ENCODE data around the gene NAA80. TPM values are rescaled to one million over a fixed set of nuclear protein-coding genes. Genes with fewer than 3 reads are reported as not detected.
"Not testable (repeated sequence)": the region's sequence is repeated elsewhere in the genome, so short reads cannot be mapped to it uniquely, and the experiment has no call there.

Gene NAA80
- total RNA-seq, 2 donors from 2014 or later: 6.7 to 10.0 TPM

- no peaks in the 10 kb centered on the region for H3K36me3 ChIP-seq
- peaks cover 9% of the 10 kb centered on the region for H3K27me3 ChIP-seq
- peak; percentile 79 for DNase-seq
- peak; percentile 73 for TF ChIP-seq CTCF (IDR thresholded peaks at IDR 0.05)
- no peak overlapping the region for H3K27ac ChIP-seq
- peaks cover 16% of the 10 kb centered on the region for H3K4me1 ChIP-seq
- intact Hi-C loops (cut with DNase I): loop anchor here (2.0 to 10.0 kb wide), 3 partner anchors 48 to 82 kb away; partner anchors contain the start of genes GNAT1, HYAL2 and TUSC2
- no peaks in the 10 kb centered on the region for H3K9me3 ChIP-seq
- H3K9ac ChIP-seq (ENCODE audit: low read depth in 2 of 2, low read length in 2 of 2): peak overlapping the region; percentile 30 to 34
- H3K4me3 ChIP-seq: no peak overlapping the region
Observed at GRCh38 chr3:50274371-50275104, 24.7 kb downstream of the NAA80 start.

GRCh38 chr3:50273689-50274065, 25.5 kb downstream of the NAA80 start:
- no peaks in the 10 kb centered on the region for H3K9me3 ChIP-seq
- intact Hi-C loops (cut with DNase I): loop anchor here (2.0 to 10.0 kb wide), 3 partner anchors 47 to 81 kb away; partner anchors contain the start of genes GNAT1, HYAL2 and TUSC2
- no peak overlapping the region for H3K27ac ChIP-seq
- no peaks in the 10 kb centered on the region for H3K36me3 ChIP-seq
- H3K27me3 ChIP-seq: peaks cover 9% of the 10 kb centered on the region
- DNase-seq: no peak
- peak overlapping the region; percentile 16 for H3K4me3 ChIP-seq
- H3K9ac ChIP-seq (ENCODE audit: low read depth in 2 of 2, low read length in 2 of 2): peak overlapping the region in 1 of 2 donors; percentile 35
- peaks cover 16% of the 10 kb centered on the region for H3K4me1 ChIP-seq
- TF ChIP-seq CTCF (IDR thresholded peaks at IDR 0.05): no peak

- Histone ChIP-seq H3K27ac (no peak overlapping the region), H3K9ac (ENCODE audit: low read depth in 2 of 2, low read length in 2 of 2) (peak overlapping the region; percentile 57 to 73), H3K4me1 (peaks cover 21% of the 10 kb centered on the region), H3K9me3 (no peaks in the 10 kb centered on the region), H3K27me3 (peaks cover 9% of the 10 kb centered on the region), H3K36me3 (no peaks in the 10 kb centered on the region), H3K4me3 (peak overlapping the region; percentile 16)
- intact Hi-C loops (cut with DNase I): loop anchor here (5.0 to 10.0 kb wide), 2 partner anchors 52 to 81 kb away; partner anchors contain the start of genes GNAT1, HYAL2 and TUSC2
- TF ChIP-seq CTCF (IDR thresholded peaks at IDR 0.05): peak; percentile 94
- DNase-seq: peak; percentile 95
Observed at GRCh38 chr3:50272911-50273688, 26.1 kb downstream of the NAA80 start.

- H3K4me3 ChIP-seq: not testable (repeated sequence)
- intact Hi-C loops (cut with DNase I): loop anchor here (5.0 to 10.0 kb wide), 2 partner anchors 52 to 80 kb away; partner anchors contain the start of genes GNAT1, HYAL2 and TUSC2
- H3K4me1 ChIP-seq: peaks cover 26% of the 10 kb centered on the region
Observed at GRCh38 chr3:50272538-50272910, 26.7 kb downstream of the NAA80 start.

GRCh38 chr3:50271314-50271936, 27.8 kb downstream of the NAA80 start:
- Histone ChIP-seq H3K4me1 (peaks cover 28% of the 10 kb centered on the region), H3K27me3 (peaks cover 9% of the 10 kb centered on the region), H3K36me3 (no peaks in the 10 kb centered on the region), H3K9me3 (no peaks in the 10 kb centered on the region), H3K9ac (ENCODE audit: low read depth in 2 of 2, low read length in 2 of 2) (peak overlapping the region in 1 of 2 donors; percentile 13), H3K27ac (peak overlapping the region; percentile 31), H3K4me3 (no peak overlapping the region)
- TF ChIP-seq CTCF (IDR thresholded peaks at IDR 0.05): no peak
- intact Hi-C loops (cut with DNase I): loop anchor here (5.0 to 10.0 kb wide), 2 partner anchors 53 to 79 kb away; partner anchors contain the start of genes GNAT1, HYAL2 and TUSC2
- DNase-seq: no peak

More at GRCh38 chr3:50272538-50272910, 26.7 kb downstream of the NAA80 start:
- H3K9ac ChIP-seq (ENCODE audit: low read depth in 2 of 2, low read length in 2 of 2); H3K36me3 ChIP-seq; DNase-seq; H3K27ac ChIP-seq; H3K27me3 ChIP-seq; H3K9me3 ChIP-seq: not testable (repeated sequence)
